Keratinocyte (primary cell): ENCODE data around the gene PDZD7. TPM values are rescaled to one million over a fixed set of nuclear protein-coding genes. Genes with fewer than 3 reads are reported as not detected.

ENCODE experiments used
- DNase-seq: peaks from one replicate; pipeline ENCODE4 v3.0.0-alpha.2; 2011; ENCODE audit warnings: low read depth, missing footprints, low spot score
- FAIRE-seq: peaks from 2 replicates; lab custom pipeline; 2011; peaks lifted over from hg19 to GRCh38; lab: Jason Lieb, UNC
- H2AFZ ChIP-seq: 2 replicates; pipeline ENCODE4 v1.6.0; 2012; ENCODE audit warnings: low read length, control low read depth, inconsistent platforms; ENCODE audit not compliant: control insufficient read depth
- H3K27ac ChIP-seq: 2 replicates; pipeline ENCODE4 v1.5.1; 2011; ENCODE audit warnings: low read length; ENCODE audit not compliant: control insufficient read depth, insufficient read depth
- H3K27me3 ChIP-seq: 3 replicates; pipeline ENCODE4 v1.6.0; 2011; ENCODE audit warnings: low read length; ENCODE audit not compliant: control insufficient read depth, insufficient read depth; ENCODE audit errors: extremely low read depth
- H3K36me3 ChIP-seq, 2 experiments: 2 replicates in 1 of 2; 3 replicates in 1 of 2; pipeline ENCODE4 v1.5.1; 2011; ENCODE audit warnings: low read length in 2 of 2, mild to moderate bottlenecking in 1 of 2; ENCODE audit not compliant: control insufficient read depth in 2 of 2, insufficient read depth in 2 of 2; ENCODE audit errors: extremely low read depth in 1 of 2
- H3K4me1 ChIP-seq: 3 replicates; pipeline ENCODE4 v1.5.1; 2011; ENCODE audit warnings: low read length; ENCODE audit not compliant: control insufficient read depth, insufficient read depth; ENCODE audit errors: extremely low read depth
- H3K4me2 ChIP-seq: 3 replicates; pipeline ENCODE4 v1.6.0; 2011; ENCODE audit warnings: low read depth, low read length; ENCODE audit not compliant: control insufficient read depth, insufficient read depth; ENCODE audit errors: extremely low read depth
- H3K4me3 ChIP-seq, 3 experiments: fragments of 200-600 bp in 1 of 3; sonication (generic) in 1 of 3; 2 replicates in 2 of 3; 3 replicates in 1 of 3; pipeline ENCODE4 v1.5.1; 2011 to 2016; ENCODE audit warnings: low read length in 3 of 3, mild to moderate bottlenecking in 3 of 3, control low read depth in 2 of 3, inconsistent platforms in 1 of 3, low read depth in 1 of 3, mixed read lengths in 1 of 3, mixed run types in 1 of 3, moderate library complexity in 1 of 3; ENCODE audit not compliant: control insufficient read depth in 2 of 3, insufficient read depth in 2 of 3; ENCODE audit errors: extremely low read depth in 1 of 3
- H3K79me2 ChIP-seq: 2 replicates; pipeline ENCODE4 v1.6.0; 2012; ENCODE audit warnings: low read length; ENCODE audit not compliant: control insufficient read depth, insufficient read depth
- H3K9ac ChIP-seq: 3 replicates; pipeline ENCODE4 v1.6.0; 2011; ENCODE audit warnings: low read length; ENCODE audit not compliant: control insufficient read depth, insufficient read depth; ENCODE audit errors: extremely low read depth
- H3K9me1 ChIP-seq: 3 replicates; pipeline ENCODE4 v1.6.0; 2011; ENCODE audit warnings: low read length; ENCODE audit not compliant: control insufficient read depth, insufficient read depth; ENCODE audit errors: extremely low read depth
- H3K9me3 ChIP-seq: 2 replicates; pipeline ENCODE4 v1.5.1; 2012; ENCODE audit warnings: low read depth, low read length; ENCODE audit not compliant: control insufficient read depth
- H4K20me1 ChIP-seq: 3 replicates; pipeline ENCODE4 v1.6.0; 2011; ENCODE audit warnings: low read length; ENCODE audit not compliant: control insufficient read depth, insufficient read depth; ENCODE audit errors: extremely low read depth
- EZH2 ChIP-seq: IDR thresholded peaks from one replicate; pipeline ENCODE4 v1.6.1; 2012; ENCODE audit warnings: inconsistent platforms, mild to moderate bottlenecking, low read length, moderate library complexity
- dilution Hi-C: fragments of 300-500 bp; cut with MboI; formaldehyde crosslinking; loops from one replicate; pipeline ENCODE4 v1.7.0; 2020; ENCODE audit warnings: low sequenced_read_pairs; ENCODE audit not compliant: extremely low pct_ligation_motif_present
- polyA plus RNA-seq, 5 experiments: library from polyadenylated mRNA; depleted of rRNA in 3 of 5; stranded (reverse) in 3 of 5; stranded (forward) in 1 of 5; unstranded in 1 of 5; fragments of >200 nt; gene quantifications; 1 replicate in 1 of 5; 2 replicates in 3 of 5; 3 replicates in 1 of 5; pipeline versions ENCODE4 v1.2.1 to v1.2.3, GENCODE V29; 2011 to 2012; ENCODE audit warnings: missing spikeins in 2 of 5, low read depth in 1 of 5, low replicate concordance in 1 of 5
- TF ChIP-seq, protein P1 (sequence below), 3 experiments: IDR thresholded peaks in 1 of 3; conservative IDR thresholded peaks in 1 of 3; optimal IDR thresholded peaks in 1 of 3; 2 replicates in 2 of 3; 3 replicates in 1 of 3; pipeline versions ENCODE3 to v1.5.1; 2011; ENCODE audit warnings: low read length in 3 of 3, mild to moderate bottlenecking in 3 of 3, moderate library complexity in 2 of 3, control low read depth in 1 of 3, inconsistent platforms in 1 of 3; ENCODE audit not compliant: insufficient read depth in 2 of 3; ENCODE audit errors: extremely low read depth in 1 of 3

PDZD7 gene
- polyA plus RNA-seq, 1 donor (not counting 4 experiments of a cell fraction or from before 2014, with no cell fraction given) = 0.54 TPM

DNA sequence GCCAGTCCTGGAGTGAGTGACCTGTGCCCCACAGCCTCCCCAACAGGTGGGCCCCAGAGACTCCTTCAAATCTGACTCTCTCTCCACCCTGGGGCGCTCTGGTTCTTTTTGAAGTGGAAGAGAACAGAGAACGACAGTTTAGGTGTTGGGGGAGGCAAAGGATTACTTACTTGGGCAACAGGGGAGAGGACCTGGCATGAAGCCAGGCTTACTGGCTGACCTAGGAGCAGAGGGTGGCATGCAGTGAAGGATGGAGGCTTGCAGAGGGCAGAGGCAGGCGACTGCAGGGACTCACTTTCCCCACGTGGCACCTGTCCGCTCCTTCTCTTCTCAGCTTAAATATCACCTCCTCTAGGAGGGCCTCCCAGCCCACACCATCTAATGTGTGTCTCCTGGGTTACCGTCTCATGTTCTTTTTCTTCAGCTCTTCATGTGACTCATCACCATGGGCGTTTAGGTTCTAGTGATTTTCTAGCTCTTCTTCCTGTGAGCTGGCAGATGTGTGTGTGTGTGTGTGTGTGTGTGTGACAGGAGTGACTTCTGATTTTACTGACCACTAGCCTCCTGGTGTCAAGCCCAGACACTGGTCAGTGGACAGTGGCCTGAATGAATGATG is 15.9 kb downstream of the PDZD7 start:
- Histone ChIP-seq H3K79me2 (no peaks in the 10 kb centered on the region), H3K27ac (no peak overlapping the region), H3K4me3 (no peak overlapping the region), H3K9ac (no peak overlapping the region), H2AFZ (no peak overlapping the region), H3K9me1 (no peaks in the 10 kb centered on the region), H3K36me3 (no peaks in the 10 kb centered on the region), H3K4me2 (no peak overlapping the region), H3K4me1 (peaks cover 25% of the 10 kb centered on the region), H3K9me3 (no peaks in the 10 kb centered on the region), H3K27me3 (peaks cover 4% of the 10 kb centered on the region), H4K20me1 (peaks cover 2% of the 10 kb centered on the region)
- FAIRE-seq (peak; percentile 48), DNase-seq (no peak)
- dilution Hi-C loops = no loop called here
- TF ChIP-seq, protein P1, sequence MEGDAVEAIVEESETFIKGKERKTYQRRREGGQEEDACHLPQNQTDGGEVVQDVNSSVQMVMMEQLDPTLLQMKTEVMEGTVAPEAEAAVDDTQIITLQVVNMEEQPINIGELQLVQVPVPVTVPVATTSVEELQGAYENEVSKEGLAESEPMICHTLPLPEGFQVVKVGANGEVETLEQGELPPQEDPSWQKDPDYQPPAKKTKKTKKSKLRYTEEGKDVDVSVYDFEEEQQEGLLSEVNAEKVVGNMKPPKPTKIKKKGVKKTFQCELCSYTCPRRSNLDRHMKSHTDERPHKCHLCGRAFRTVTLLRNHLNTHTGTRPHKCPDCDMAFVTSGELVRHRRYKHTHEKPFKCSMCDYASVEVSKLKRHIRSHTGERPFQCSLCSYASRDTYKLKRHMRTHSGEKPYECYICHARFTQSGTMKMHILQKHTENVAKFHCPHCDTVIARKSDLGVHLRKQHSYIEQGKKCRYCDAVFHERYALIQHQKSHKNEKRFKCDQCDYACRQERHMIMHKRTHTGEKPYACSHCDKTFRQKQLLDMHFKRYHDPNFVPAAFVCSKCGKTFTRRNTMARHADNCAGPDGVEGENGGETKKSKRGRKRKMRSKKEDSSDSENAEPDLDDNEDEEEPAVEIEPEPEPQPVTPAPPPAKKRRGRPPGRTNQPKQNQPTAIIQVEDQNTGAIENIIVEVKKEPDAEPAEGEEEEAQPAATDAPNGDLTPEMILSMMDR (optimal IDR thresholded peaks at IDR 0.05 in 1 of 3, IDR thresholded peaks at IDR 0.05 in 1 of 3, conservative IDR thresholded peaks at IDR 0.05 in 1 of 3; ENCODE audit: extremely low read depth in 1 of 3, insufficient read depth in 2 of 3, low read length in 3 of 3) = no peak
- TF ChIP-seq EZH2 = no peak

DNA sequence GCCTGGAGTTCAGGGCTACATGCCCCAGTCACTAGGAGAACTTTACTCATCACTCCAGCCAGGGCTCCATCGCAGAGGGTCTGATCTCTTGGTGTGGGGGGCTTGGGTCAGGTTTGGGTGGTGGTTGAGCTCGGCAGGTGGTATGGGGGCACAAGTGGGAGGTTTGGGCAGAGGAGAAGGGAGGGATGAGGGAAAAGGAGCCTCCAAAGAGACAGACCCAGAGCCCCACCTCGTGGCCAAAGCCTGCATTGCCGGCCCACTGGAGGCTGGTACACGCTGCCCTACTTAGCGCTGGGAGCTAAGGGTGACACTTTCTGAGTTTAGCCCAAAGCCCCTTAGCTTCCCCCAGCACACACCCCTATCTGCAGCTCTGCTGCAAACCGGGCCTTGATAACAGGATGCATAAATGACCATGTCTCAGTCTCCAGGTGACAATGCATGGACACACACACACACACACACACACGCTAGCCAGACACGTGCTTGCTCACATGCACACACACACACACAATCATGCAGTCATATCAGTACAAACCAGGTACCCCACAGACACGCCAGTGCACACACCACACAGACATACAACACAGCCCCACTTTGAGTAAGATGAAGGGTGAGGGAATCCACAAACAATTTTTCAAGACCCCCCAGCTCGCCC is 16.6 kb downstream of the PDZD7 start:
- DNase-seq (no peak), FAIRE-seq (peak; percentile 85)
- Histone ChIP-seq H3K4me1 (peaks cover 25% of the 10 kb centered on the region), H3K4me3 (no peak overlapping the region), H3K36me3 (no peaks in the 10 kb centered on the region), H3K27ac (no peak overlapping the region), H3K4me2 (no peak overlapping the region), H4K20me1 (peaks cover 2% of the 10 kb centered on the region), H3K27me3 (peaks cover 4% of the 10 kb centered on the region), H2AFZ (no peak overlapping the region), H3K9me1 (no peaks in the 10 kb centered on the region), H3K79me2 (no peaks in the 10 kb centered on the region), H3K9me3 (no peaks in the 10 kb centered on the region), H3K9ac (no peak overlapping the region)
- no peak for TF ChIP-seq EZH2
- TF ChIP-seq, protein P1 (optimal IDR thresholded peaks at IDR 0.05 in 1 of 3, IDR thresholded peaks at IDR 0.05 in 1 of 3, conservative IDR thresholded peaks at IDR 0.05 in 1 of 3; ENCODE audit: extremely low read depth in 1 of 3, insufficient read depth in 2 of 3, low read length in 3 of 3) = peak; percentile 91 to 97 (median 97)
- dilution Hi-C loops = no loop called here
